Measurements from ENCODE around the gene DRAXIN.

The DRAXIN gene

GRCh38 chr1:11759791-11760190, 68.3 kb downstream of the DRAXIN start:
- DNase-seq (ENCODE audit: low read depth in 1 of 2, low spot score in 1 of 2) = no peak

DNA sequence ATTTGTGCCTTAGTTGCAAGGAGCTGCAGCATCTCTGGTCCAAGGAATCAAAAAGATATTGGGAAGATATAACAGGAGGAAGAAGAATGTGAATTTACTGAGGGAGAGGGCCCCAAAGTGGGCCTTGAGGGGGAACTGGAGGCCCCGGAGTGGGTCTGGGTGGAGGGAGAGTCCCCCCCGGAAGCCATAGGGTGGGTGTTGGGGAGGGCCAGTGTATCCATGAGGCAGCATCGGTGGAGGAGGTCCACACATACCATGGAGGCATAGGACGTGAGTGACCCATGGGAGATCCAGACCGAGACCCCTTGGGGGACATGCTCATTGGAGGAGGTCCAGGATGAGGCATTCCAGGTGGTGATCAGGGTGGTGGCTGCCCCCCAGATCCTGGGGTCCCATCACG, 69.8 kb downstream of the DRAXIN start:
- no peak for DNase-seq (ENCODE audit: low read depth in 1 of 2, low spot score in 1 of 2)

GRCh38 chr1:11761988-11762406, 70.5 kb downstream of the DRAXIN start, which contains the start of gene C1orf167:
TSS of gene C1orf167 (plus strand) at chr1:11762193. CDS start at chr1:11764401, 2,208 bp downstream.
- DNase-seq (ENCODE audit: low read depth in 1 of 2, low spot score in 1 of 2) = no peak

DNA sequence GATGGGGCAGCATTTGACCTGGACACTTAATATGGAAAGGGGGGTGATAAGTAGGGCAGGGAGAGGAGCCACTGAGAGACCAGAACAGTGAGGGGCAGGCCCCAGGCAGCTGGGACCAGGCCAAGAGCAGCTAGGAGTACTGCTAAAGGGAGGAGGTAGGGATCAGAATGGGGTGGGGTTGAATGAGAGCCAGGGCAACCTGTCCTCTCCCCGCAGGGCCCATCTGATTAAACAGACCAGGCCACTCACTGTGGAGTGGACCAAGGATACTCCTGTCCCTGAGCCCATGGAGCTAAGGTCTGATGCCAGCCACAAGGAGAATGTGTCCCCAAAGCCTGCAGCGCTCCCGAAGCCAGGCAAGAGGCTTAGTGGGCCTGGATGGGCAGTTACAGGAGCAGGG, 72.6 kb downstream of the DRAXIN start:
- no peak for DNase-seq (ENCODE audit: low read depth in 1 of 2, low spot score in 1 of 2)

DNA sequence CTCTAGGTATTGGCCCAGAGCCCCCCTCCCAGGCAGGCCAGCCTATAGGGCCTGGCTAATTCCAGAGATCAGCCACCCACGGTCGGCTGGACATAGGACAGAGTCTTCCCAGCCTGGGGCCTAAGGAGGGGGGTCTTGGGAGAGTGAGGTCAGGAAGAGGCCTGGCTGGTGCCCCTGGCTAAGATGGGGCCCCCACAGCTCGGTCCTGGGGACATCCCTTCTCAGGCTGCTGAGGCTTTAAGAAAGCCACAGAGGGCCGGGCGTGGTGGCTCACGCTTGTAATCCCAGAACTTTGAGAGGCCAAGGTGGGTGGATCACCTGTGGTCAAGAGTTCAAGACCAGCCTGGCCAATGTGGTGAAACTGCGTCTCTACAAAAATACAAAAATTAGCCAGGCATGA, 73.0 kb downstream of the DRAXIN start:
- no peak for DNase-seq (ENCODE audit: low read depth in 1 of 2, low spot score in 1 of 2)

DNA sequence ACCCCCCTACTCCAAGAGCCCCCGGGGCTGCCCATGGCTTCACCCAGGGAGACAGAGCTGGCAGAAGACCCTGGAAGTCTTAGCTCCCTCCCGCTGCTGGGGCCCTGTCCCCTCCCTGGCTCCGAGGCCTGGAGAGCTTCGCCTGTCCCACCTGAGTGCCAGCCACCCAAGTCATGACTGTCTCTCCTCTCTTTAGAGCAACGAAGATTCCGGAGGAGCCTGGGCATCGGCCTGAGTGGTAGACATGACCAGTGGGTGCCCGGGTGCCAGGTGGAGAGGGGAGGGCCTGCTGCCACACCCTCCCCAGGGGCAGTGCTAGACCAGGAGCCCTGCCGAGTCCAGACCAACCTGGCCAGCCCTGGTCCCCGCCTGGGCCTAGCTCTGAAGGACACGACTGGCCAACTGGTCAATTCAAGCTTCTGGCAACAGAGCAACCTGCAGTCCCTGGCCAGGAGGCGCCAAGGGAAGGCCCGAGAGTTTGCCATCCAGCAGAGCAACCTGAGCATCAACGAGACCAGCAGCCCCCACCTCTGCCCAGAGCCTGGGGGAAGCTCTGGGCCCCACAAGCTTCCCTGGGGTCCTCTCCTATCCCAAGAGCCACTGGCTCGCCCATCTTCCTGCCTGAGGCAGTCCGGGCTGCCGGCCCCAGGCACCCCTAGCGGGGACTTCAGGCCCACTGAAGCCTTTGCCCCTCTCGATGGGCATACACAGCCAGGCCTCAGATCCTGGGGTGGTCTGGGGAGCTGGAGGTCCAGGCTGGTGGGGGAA, 74.3 kb downstream of the DRAXIN start:
- DNase-seq (ENCODE audit: low read depth in 1 of 2, low spot score in 1 of 2) = no peak

DNA sequence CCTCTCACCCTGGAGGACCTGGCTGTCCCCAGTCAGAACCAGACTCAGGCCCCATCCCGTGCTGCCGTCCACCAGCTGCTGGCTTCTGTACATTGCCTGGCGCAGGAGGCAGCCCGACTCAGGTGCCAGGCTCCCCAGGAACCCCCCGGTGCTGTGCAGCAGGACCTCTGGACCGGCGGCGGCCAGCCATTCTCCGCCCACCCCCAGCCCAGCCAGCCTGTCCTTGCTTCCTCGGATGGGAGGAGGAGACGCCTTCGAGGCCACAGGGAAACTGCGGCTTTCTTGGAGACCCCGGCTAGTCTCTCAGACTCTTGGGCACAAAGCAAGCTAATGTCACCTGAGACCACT, 74.9 kb downstream of the DRAXIN start:
- DNase-seq (ENCODE audit: low read depth in 1 of 2, low spot score in 1 of 2) = no peak

DNA sequence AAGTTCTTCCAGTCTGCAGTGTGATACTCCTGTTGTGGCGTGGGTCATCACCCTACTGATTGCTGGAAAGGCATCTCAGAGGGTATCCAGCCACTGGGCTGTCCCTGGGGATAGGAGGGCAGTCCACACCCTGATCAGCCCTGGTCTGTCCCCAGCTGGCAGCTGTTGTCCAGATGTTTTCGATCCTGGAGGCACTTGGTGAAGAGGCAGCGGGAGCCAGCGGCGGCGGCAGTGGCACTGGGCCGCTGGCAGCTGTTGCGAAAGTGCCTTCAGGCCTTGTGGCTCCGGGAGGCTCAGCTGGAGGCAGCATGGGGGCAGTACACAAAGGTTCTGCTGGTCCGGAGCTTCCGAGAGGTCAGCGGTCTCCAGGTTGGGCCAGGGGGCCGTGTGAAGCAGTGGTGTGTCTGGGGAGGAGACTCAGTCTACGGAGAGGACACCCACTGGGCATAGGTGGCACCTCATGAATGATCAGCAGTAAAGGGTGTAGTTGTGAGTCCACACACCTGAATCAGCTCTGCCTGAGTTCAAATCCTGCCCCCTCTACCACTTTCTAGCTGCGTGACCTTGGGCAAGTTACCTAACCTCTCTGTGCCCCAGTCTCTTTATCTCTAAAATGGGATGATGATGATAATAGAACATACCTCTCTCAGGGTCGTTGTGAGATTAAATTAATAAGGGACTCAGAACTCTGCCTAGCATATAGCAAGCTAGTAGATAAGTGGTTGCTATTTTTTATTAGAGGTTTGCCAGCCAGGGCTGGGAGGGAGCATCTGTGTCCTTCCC, 76.6 kb downstream of the DRAXIN start:
- DNase-seq (ENCODE audit: low read depth in 1 of 2, low spot score in 1 of 2) = no peak

DNA sequence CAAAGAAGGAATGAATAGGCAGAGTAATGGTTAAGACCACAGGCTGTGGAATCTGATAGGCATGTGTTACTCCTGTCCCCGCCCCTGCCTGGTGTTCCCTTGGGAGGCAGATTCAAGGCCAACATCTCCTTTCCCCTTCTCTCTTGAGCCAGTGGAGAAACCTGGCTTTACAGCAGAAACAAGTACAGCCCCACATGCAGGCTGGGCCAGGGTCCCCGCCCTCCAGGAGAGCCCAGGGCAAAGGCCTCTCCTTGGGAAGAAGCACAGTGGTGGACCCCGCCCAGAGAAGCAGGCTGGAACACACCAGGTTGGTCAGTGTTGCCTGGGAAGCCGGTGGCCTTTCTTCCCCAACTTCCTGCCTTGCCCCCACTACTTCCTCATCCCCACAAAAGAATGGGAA, 77.3 kb downstream of the DRAXIN start:
- no peak for DNase-seq (ENCODE audit: low read depth in 1 of 2, low spot score in 1 of 2)

DNA sequence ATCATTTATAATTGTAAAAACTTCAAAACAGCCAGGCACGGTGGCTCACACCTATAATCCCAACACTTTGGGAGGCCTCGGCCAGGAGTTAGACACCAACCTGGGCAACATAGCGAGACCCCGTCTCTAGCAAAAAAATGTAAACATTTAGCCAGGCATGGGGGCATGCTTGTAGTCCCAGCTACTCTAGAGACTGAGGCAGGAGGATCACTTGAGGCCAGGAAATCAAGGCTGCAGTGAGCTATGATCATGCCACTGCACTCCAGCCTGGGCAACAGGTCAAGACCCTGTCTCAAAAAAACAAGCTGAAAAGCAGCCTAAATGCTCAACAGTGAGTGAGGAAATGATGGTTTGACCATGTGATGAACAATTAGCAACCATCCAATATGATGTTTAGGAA, 77.8 kb downstream of the DRAXIN start:
- no peak for DNase-seq (ENCODE audit: low read depth in 1 of 2, low spot score in 1 of 2)

- DNase-seq (ENCODE audit: low read depth in 1 of 2, low spot score in 1 of 2) = no peak
Measured at GRCh38 chr1:11770011-11770410, 78.5 kb downstream of the DRAXIN start.

GRCh38 chr1:11771481-11772043, 80.1 kb downstream of the DRAXIN start:
- no peak for DNase-seq (ENCODE audit: low read depth in 1 of 2, low spot score in 1 of 2)

DNA sequence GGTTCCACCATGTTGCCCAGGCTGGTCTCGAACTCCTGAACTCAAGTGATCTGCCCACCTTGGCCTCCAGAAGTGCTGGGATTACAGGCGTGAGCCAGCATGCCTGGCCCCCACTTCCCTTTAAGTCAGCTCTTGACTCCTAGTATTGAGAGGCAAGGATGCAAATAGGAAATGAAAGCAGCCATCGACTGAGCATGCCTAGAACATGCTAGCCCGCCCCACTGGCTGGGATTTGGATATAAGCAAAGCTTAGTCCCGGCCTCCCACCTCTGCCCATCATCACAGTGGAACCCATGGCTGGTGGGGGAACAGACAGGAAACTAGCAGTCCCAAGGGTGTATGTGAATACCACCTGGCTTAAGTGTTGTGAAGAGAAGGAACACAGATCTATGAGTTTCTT, 80.9 kb downstream of the DRAXIN start:
- no peak for DNase-seq (ENCODE audit: low read depth in 1 of 2, low spot score in 1 of 2)

DNA sequence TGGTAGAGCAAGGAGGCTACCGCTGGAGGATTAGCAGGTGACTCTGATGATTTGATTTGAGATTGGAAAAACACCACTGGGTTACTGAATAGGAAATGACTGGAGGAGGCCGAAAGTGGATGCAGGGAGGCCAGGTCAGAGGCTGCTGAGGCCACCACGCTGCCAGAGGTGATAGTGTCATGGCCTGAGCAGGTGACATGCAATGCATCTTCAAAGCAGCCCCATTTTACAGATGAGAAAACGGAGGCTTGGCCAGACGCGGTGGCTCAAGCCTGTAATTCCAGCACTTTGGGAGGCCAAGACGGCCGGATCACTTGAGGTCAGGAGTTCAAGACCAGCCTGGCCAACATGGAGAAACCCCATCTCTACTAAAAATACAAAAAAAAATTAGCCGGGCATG, 83.2 kb downstream of the DRAXIN start:
- no peak for DNase-seq (ENCODE audit: low read depth in 1 of 2, low spot score in 1 of 2)

Measured in activated CD4-positive, alpha-beta T cell treated with anti-CD3 and anti-CD28 coated beads, Interleukin-2, amount 50 U/mL, for 24 hours (primary cell).